ENCODE measurements around the gene CNTN6. TPM values are rescaled to one million over a fixed set of nuclear protein-coding genes. Genes with fewer than 3 reads are reported as not detected.

The CNTN6 gene
- total and polyA plus RNA-seq, 2 experiments from 2014 or later = not detected

- Histone ChIP-seq H3F3A (replicated peaks; ENCODE audit: low read depth) (no peaks in the 10 kb centered on the region), H3K36me3 (ENCODE audit: insufficient read depth) (no peaks in the 10 kb centered on the region), H3K4me1 (ENCODE audit: insufficient read depth) (peaks cover 13% of the 10 kb centered on the region), H4K20me1 (replicated peaks; ENCODE audit: insufficient read depth) (no peaks in the 10 kb centered on the region), H3K27me3 (ENCODE audit: insufficient read depth) (no peaks in the 10 kb centered on the region), H2AFZ (peak overlapping the region; percentile 6; the same call in 1 of the 2 replicates), H3K4me2 (0 out of 2 replicates have a peak overlapping the region, but pooled peaks have one; percentile 28), H3K79me2 (replicated peaks; ENCODE audit: insufficient read depth) (no peaks in the 10 kb centered on the region), H3K27ac (ENCODE audit: low read depth) (no peak overlapping the region), H3K9me2 (ENCODE audit: insufficient read depth) (no peaks in the 10 kb centered on the region; the same call in 1 of the 2 replicates), H3K4me3 (no peak overlapping the region)
- Mint-ChIP-seq H3K27me3 (ENCODE audit: insufficient read depth, low read depth, poor library complexity) (peaks cover 4% of the 10 kb centered on the region), H3K4me1 (no peaks in the 10 kb centered on the region), H3K9me3 (peaks cover 92% of the 10 kb centered on the region), H3K4me3 (no peak overlapping the region), H3K36me3 (ENCODE audit: low read depth) (peaks cover 34% of the 10 kb centered on the region), H3K27ac (no peak overlapping the region)
- ATAC-seq = no peak
- DNase-seq (ENCODE audit: low spot score) = no peak
- TF ChIP-seq JUNB (IDR thresholded peaks at IDR 0.05; ENCODE audit: unreplicated experiment) (no peak), STAT1 (IDR thresholded peaks at IDR 0.05; ENCODE audit: unreplicated experiment) (no peak), ZNF331 (CRISPR knock-in tag; IDR thresholded peaks at IDR 0.05; ENCODE audit: low read depth) (no peak), ZNF462 (CRISPR knock-in tag; IDR thresholded peaks at IDR 0.05) (no peak)
Measured at GRCh38 chr3:1092061-1092460, 763 bp upstream of the CNTN6 start.

- no peak for TF ChIP-seq ZNF331 (CRISPR knock-in tag; IDR thresholded peaks at IDR 0.05; ENCODE audit: low read depth)
- TF ChIP-seq EZH2 (IDR thresholded peaks at IDR 0.05; ENCODE audit: low read depth, unreplicated experiment) = no peak
- TF ChIP-seq ETS1 (IDR thresholded peaks at IDR 0.05) = no peak
- no peak for TF ChIP-seq STAT1 (IDR thresholded peaks at IDR 0.05; ENCODE audit: unreplicated experiment)
Measured at GRCh38 chr3:1093217-1093616, 393 bp downstream of the CNTN6 start.

More at GRCh38 chr3:1093217-1093616, 393 bp downstream of the CNTN6 start:
- Histone ChIP-seq H4K20me1 (replicated peaks; ENCODE audit: insufficient read depth) (no peaks in the 10 kb centered on the region), H3K9me2 (ENCODE audit: insufficient read depth) (no peaks in the 10 kb centered on the region; the same call in 1 of the 2 replicates), H3F3A (replicated peaks; ENCODE audit: low read depth) (no peaks in the 10 kb centered on the region), H2AFZ (peak overlapping the region; percentile 6), H3K4me2 (peak overlapping the region; percentile 28; the same call in 1 of the 2 replicates), H3K27ac (ENCODE audit: low read depth) (no peak overlapping the region), H3K27me3 (ENCODE audit: insufficient read depth) (no peaks in the 10 kb centered on the region), H3K4me1 (ENCODE audit: insufficient read depth) (peaks cover 13% of the 10 kb centered on the region), H3K4me3 (no peak overlapping the region), H3K79me2 (replicated peaks; ENCODE audit: insufficient read depth) (no peaks in the 10 kb centered on the region), H3K36me3 (ENCODE audit: insufficient read depth) (no peaks in the 10 kb centered on the region)
- Mint-ChIP-seq H3K27me3 (ENCODE audit: insufficient read depth, low read depth, poor library complexity) (peaks cover 4% of the 10 kb centered on the region), H3K4me1 (no peaks in the 10 kb centered on the region), H3K27ac (no peak overlapping the region), H3K9me3 (peaks cover 92% of the 10 kb centered on the region), H3K36me3 (ENCODE audit: low read depth) (peaks cover 34% of the 10 kb centered on the region), H3K4me3 (no peak overlapping the region)
- ATAC-seq (no peak), DNase-seq (ENCODE audit: low spot score) (no peak)

Data from GM23338 (cell line).